Bronchial epithelial cell (primary cell): ENCODE data around the gene PSTPIP1. TPM values are rescaled to one million over a fixed set of nuclear protein-coding genes. Genes with fewer than 3 reads are reported as not detected.

Source experiments
- DNase-seq: peaks from one replicate; pipeline ENCODE4 v3.0.0-alpha.2; 2010; ENCODE audit warnings: low read depth
- FAIRE-seq: peaks from 2 replicates; lab custom pipeline; 2011; peaks lifted over from hg19 to GRCh38; lab: Jason Lieb, UNC
- H3K27me3 ChIP-seq: 2 replicates; pipeline ENCODE4 v1.5.1; 2011; ENCODE audit warnings: low read length; ENCODE audit not compliant: control insufficient read depth, insufficient read depth
- H3K36me3 ChIP-seq: 2 replicates; pipeline ENCODE4 v1.5.1; 2011; ENCODE audit warnings: low read length; ENCODE audit not compliant: control insufficient read depth, insufficient read depth
- H3K4me3 ChIP-seq: 2 replicates; pipeline ENCODE4 v1.5.1; 2011; ENCODE audit warnings: mild to moderate bottlenecking, low read depth, low read length, control low read depth
- CTCF ChIP-seq: IDR thresholded peaks from 2 replicates; pipeline ENCODE4 v1.5.1; 2011; ENCODE audit warnings: mild to moderate bottlenecking, moderate library complexity, low read length, control low read depth, inconsistent platforms; ENCODE audit not compliant: insufficient read depth, severe bottlenecking
- total RNA-seq: library from RNA; depleted of rRNA; stranded (reverse); fragments of >200 nt; gene quantifications from 2 replicates; pipeline ENCODE4 v1.2.1, GENCODE V29; 2014

Gene PSTPIP1
- total RNA-seq, 1 donor from 2014 or later = not detected

- FAIRE-seq (no peak), DNase-seq (no peak)
- no peaks in the 10 kb centered on the region for H3K27me3 ChIP-seq
- no peak overlapping the region for H3K4me3 ChIP-seq
- no peaks in the 10 kb centered on the region for H3K36me3 ChIP-seq
- TF ChIP-seq CTCF = no peak
Observed at GRCh38 chr15:76974456-76975036, 20.4 kb upstream of the PSTPIP1 start.

- no peaks in the 10 kb centered on the region for H3K27me3 ChIP-seq
- TF ChIP-seq CTCF = no peak
- no peaks in the 10 kb centered on the region for H3K36me3 ChIP-seq
- no peak overlapping the region for H3K4me3 ChIP-seq
- DNase-seq = no peak
- no peak for FAIRE-seq
Observed at GRCh38 chr15:76976141-76976540, 18.8 kb upstream of the PSTPIP1 start.

- Histone ChIP-seq H3K4me3 (no peak overlapping the region), H3K27me3 (no peaks in the 10 kb centered on the region), H3K36me3 (no peaks in the 10 kb centered on the region)
- FAIRE-seq (no peak), DNase-seq (no peak)
- TF ChIP-seq CTCF = no peak
Observed at GRCh38 chr15:76976572-76977270, 18.2 kb upstream of the PSTPIP1 start.

- no peak for TF ChIP-seq CTCF
- DNase-seq = no peak
- no peaks in the 10 kb centered on the region for H3K36me3 ChIP-seq
- FAIRE-seq = no peak
- H3K27me3 ChIP-seq = no peaks in the 10 kb centered on the region
- no peak overlapping the region for H3K4me3 ChIP-seq
Observed at GRCh38 chr15:76978522-76979330, 16.2 kb upstream of the PSTPIP1 start.

GRCh38 chr15:76979331-76979925, 15.5 kb upstream of the PSTPIP1 start:
- no peaks in the 10 kb centered on the region for H3K36me3 ChIP-seq
- DNase-seq (no peak), FAIRE-seq (no peak)

More at GRCh38 chr15:76979331-76979925, 15.5 kb upstream of the PSTPIP1 start:
- no peaks in the 10 kb centered on the region for H3K27me3 ChIP-seq
- TF ChIP-seq CTCF = no peak
- H3K4me3 ChIP-seq = no peak overlapping the region
